Endothelial cell of umbilical vein (primary cell): ENCODE measurements around the gene DDX54. TPM values are rescaled to one million over a fixed set of nuclear protein-coding genes. Genes with fewer than 3 reads are reported as not detected.

Source experiments
- BruUV-seq: library from RNA; stranded (reverse); fragments of 400-500 nt; replicated peaks from 2 replicates; lab custom pipeline; 2021; lab: Mats Ljungman, UMichigan
- CTCF ChIA-PET: fragments of 300-600, 350-600 bp; sonication (Branson Sonifier 250); formaldehyde crosslinking; loops from one replicate; lab custom pipeline; 2021; ENCODE audit warnings: antibody characterized with exemption, inconsistent platforms; lab: Charles Lee
- POLR2A ChIA-PET: fragments of 300-600, 350-600 bp; sonication (Branson Sonifier 250); formaldehyde crosslinking; loops from one replicate; lab custom pipeline; 2021; ENCODE audit warnings: antibody characterized with exemption, inconsistent platforms; lab: Charles Lee
- DNase-seq: peaks from one replicate; pipeline ENCODE4 v3.0.0-alpha.2; 2011; ENCODE audit warnings: low read depth, low spot score
- FAIRE-seq: peaks from 2 replicates; lab custom pipeline; 2011; peaks lifted over from hg19 to GRCh38; lab: Jason Lieb, UNC
- H2AFZ ChIP-seq: 2 replicates; pipeline ENCODE4 v1.6.0; 2012; ENCODE audit warnings: low read depth, low read length, control low read depth, inconsistent platforms
- H3K27ac ChIP-seq: 2 replicates; pipeline ENCODE4 v1.5.1; 2011; ENCODE audit warnings: low read depth, mild to moderate bottlenecking, control low read depth, low read length, moderate library complexity; ENCODE audit not compliant: insufficient read depth
- H3K27me3 ChIP-seq, 2 experiments: 2 replicates each; pipeline versions ENCODE4 v1.6.0 to v1.6.1; 2011; ENCODE audit warnings: low read length in 2 of 2, mixed read lengths in 1 of 2; ENCODE audit not compliant: control insufficient read depth in 2 of 2, insufficient read depth in 2 of 2
- H3K36me3 ChIP-seq, 2 experiments: 2 replicates in 1 of 2; 3 replicates in 1 of 2; pipeline ENCODE4 v1.5.1; 2011; ENCODE audit warnings: low read length in 2 of 2, mild to moderate bottlenecking in 1 of 2, moderate library complexity in 1 of 2; ENCODE audit not compliant: control insufficient read depth in 2 of 2, insufficient read depth in 2 of 2; ENCODE audit errors: extremely low read depth in 1 of 2
- H3K4me1 ChIP-seq: 3 replicates; pipeline ENCODE4 v1.5.1; 2011; ENCODE audit warnings: mild to moderate bottlenecking, low read length; ENCODE audit not compliant: control insufficient read depth, insufficient read depth; ENCODE audit errors: extremely low read depth
- H3K4me2 ChIP-seq: 2 replicates; pipeline ENCODE4 v1.6.1; 2011; ENCODE audit warnings: low read length, control low read depth, mixed read lengths; ENCODE audit not compliant: insufficient read depth
- H3K4me3 ChIP-seq, 3 experiments: fragments of 200-600 bp in 1 of 3; sonication (generic), shearing (Covaris generic) in 1 of 3; replicated peaks in 1 of 3; 2 replicates each; pipeline ENCODE4 v1.5.1; 2011 to 2016; ENCODE audit warnings: control low read depth in 3 of 3, low read length in 3 of 3, mild to moderate bottlenecking in 2 of 3, inconsistent platforms in 1 of 3, low read depth in 1 of 3, moderate library complexity in 1 of 3; ENCODE audit not compliant: insufficient read depth in 1 of 3
- H3K79me2 ChIP-seq: 2 replicates; pipeline ENCODE4 v1.6.0; 2012; ENCODE audit warnings: low read length, inconsistent platforms; ENCODE audit not compliant: control insufficient read depth, insufficient read depth
- H3K9ac ChIP-seq: replicated peaks from 2 replicates; pipeline ENCODE3; 2011; ENCODE audit warnings: low read length, control low read depth; ENCODE audit not compliant: insufficient read depth; ENCODE audit errors: extremely low read depth
- H3K9me1 ChIP-seq: replicated peaks from 3 replicates; pipeline ENCODE4 v1.6.0; 2011; ENCODE audit warnings: mild to moderate bottlenecking, low read length; ENCODE audit not compliant: control insufficient read depth, insufficient read depth; ENCODE audit errors: extremely low read depth
- H3K9me3 ChIP-seq: replicated peaks from 2 replicates; pipeline ENCODE4 v1.5.1; 2012; ENCODE audit warnings: low read length, inconsistent platforms; ENCODE audit not compliant: control insufficient read depth, insufficient read depth
- H4K20me1 ChIP-seq: replicated peaks from 2 replicates; pipeline ENCODE3; 2011; ENCODE audit warnings: mild to moderate bottlenecking, low read length; ENCODE audit not compliant: control insufficient read depth, insufficient read depth; ENCODE audit errors: extremely low read depth
- EZH2 ChIP-seq: IDR thresholded peaks from 2 replicates; pipeline ENCODE4 v1.6.1; 2012; ENCODE audit warnings: borderline replicate concordance, low read depth, mild to moderate bottlenecking, moderate library complexity, low read length, inconsistent platforms; ENCODE audit not compliant: severe bottlenecking
- FOS ChIP-seq: IDR thresholded peaks from 2 replicates; pipeline ENCODE4 v1.6.1; 2011; ENCODE audit warnings: mild to moderate bottlenecking, low read length, moderate library complexity, borderline replicate concordance; ENCODE audit not compliant: insufficient read depth
- GATA2 ChIP-seq: IDR thresholded peaks from 2 replicates; pipeline ENCODE4 v1.7.0; 2011; ENCODE audit warnings: low read depth, mild to moderate bottlenecking, moderate library complexity, mixed read lengths, low read length; ENCODE audit not compliant: insufficient read length, insufficient read depth
- JUN ChIP-seq: IDR thresholded peaks from 2 replicates; pipeline ENCODE4 v1.6.1; 2011; ENCODE audit warnings: borderline replicate concordance, low read depth; ENCODE audit not compliant: insufficient read length, insufficient read depth
- MYC ChIP-seq: IDR thresholded peaks from one replicate; pipeline ENCODE4 v1.6.1; 2011; ENCODE audit warnings: mild to moderate bottlenecking, low read depth, low read length
- POLR2A ChIP-seq: IDR thresholded peaks from 2 replicates; pipeline ENCODE4 v1.6.1; 2012; ENCODE audit warnings: low read depth, mild to moderate bottlenecking, control low read depth, low read length
- POLR2AphosphoS5 ChIP-seq: IDR thresholded peaks from 2 replicates; pipeline ENCODE4 v1.6.1; 2012; ENCODE audit warnings: low read depth, mild to moderate bottlenecking, control low read depth, low read length, moderate library complexity; ENCODE audit not compliant: insufficient read depth
- dilution Hi-C: fragments of 300-500 bp; cut with MboI; formaldehyde crosslinking; loops from one replicate; pipeline ENCODE4 v1.15.0; 2019; ENCODE audit warnings: low sequenced_read_pairs; ENCODE audit not compliant: extremely low pct_ligation_motif_present
- intact Hi-C: fragments of 100-400 bp; cut with micrococcal nuclease; formaldehyde crosslinking; loops from one replicate; pipeline ENCODE4 v1.10.0; 2022
- polyA plus RNA-seq, 4 experiments: library from polyadenylated mRNA; depleted of rRNA in 3 of 4; stranded (reverse) in 3 of 4; unstranded in 1 of 4; fragments of >200 nt; gene quantifications; 2 replicates each; pipeline versions ENCODE4 v1.2.1 to v1.2.3, GENCODE V29; 2011 to 2012; ENCODE audit warnings: missing spikeins in 1 of 4
- total RNA-seq: library from RNA; stranded (reverse); gene quantifications from 2 replicates; pipeline ENCODE4 v1.2.3, GENCODE V29; 2021
- TF ChIP-seq, protein P1 (sequence below): IDR thresholded peaks from 2 replicates; pipeline ENCODE4 v1.6.1; 2011; ENCODE audit not compliant: insufficient read depth, insufficient read length
- TF ChIP-seq, protein P2 (sequence below), 2 donors: IDR thresholded peaks; 1 replicate in 1 of 2; 2 replicates in 1 of 2; pipeline ENCODE4 v1.5.1; 2011; ENCODE audit warnings: low read length in 2 of 2, mild to moderate bottlenecking in 2 of 2, moderate library complexity in 2 of 2, control low read depth in 1 of 2, inconsistent platforms in 1 of 2, low read depth in 1 of 2; ENCODE audit not compliant: insufficient read depth in 1 of 2; ENCODE audit errors: extremely low read depth in 1 of 2

DDX54 gene
- total and polyA plus RNA-seq, 2 donors (not counting 3 experiments of a cell fraction or from before 2014, with no cell fraction given): 54.1 to 90.0 TPM

DNA sequence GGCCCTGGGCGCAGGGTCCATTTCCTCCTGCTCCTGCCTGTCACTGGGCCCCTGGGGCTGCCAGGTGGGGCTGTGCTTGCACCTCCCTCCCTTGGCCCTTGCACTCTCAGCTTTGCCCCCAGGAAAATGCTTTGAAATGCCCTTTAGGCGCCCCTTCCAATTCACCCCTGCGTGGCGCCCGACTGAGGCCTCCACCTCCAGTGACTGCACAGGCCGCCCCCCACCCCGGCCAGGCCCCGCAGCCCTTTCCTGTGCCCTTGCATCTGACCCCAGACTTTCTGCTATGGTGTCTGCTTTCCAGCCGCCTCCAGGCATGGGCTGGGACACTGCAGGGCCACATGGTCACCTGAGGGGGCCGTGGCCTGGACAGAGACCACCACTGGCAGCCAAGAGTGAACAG is 17.4 kb downstream of the DDX54 start:
- CTCF ChIA-PET: no interaction called here
- Histone ChIP-seq H3K4me1 (no peaks in the 10 kb centered on the region), H3K27me3 (no peaks in the 10 kb centered on the region), H3K79me2 (no peaks in the 10 kb centered on the region), H3K9me3 (no peaks in the 10 kb centered on the region), H3K4me3 (no peak overlapping the region), H2AFZ (no peak overlapping the region), H3K36me3 (peaks cover 21 to 44% of the 10 kb centered on the region in 2 experiments), H3K4me2 (no peak overlapping the region), H3K9ac (no peak overlapping the region), H3K27ac (no peak overlapping the region), H4K20me1 (no peaks in the 10 kb centered on the region), H3K9me1 (no peaks in the 10 kb centered on the region)
- intact Hi-C loops (no loop called here), dilution Hi-C loops (no loop called here)
- no TSS peak for BruUV-seq
- POLR2A ChIA-PET: no interaction called here
- TF ChIP-seq GATA2 (no peak), FOS (no peak), POLR2AphosphoS5 (no peak), POLR2A (no peak), EZH2 (no peak), MYC (no peak), JUN (no peak)
- TF ChIP-seq, protein P1, sequence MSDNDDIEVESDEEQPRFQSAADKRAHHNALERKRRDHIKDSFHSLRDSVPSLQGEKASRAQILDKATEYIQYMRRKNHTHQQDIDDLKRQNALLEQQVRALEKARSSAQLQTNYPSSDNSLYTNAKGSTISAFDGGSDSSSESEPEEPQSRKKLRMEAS: no peak
- TF ChIP-seq, protein P2, sequence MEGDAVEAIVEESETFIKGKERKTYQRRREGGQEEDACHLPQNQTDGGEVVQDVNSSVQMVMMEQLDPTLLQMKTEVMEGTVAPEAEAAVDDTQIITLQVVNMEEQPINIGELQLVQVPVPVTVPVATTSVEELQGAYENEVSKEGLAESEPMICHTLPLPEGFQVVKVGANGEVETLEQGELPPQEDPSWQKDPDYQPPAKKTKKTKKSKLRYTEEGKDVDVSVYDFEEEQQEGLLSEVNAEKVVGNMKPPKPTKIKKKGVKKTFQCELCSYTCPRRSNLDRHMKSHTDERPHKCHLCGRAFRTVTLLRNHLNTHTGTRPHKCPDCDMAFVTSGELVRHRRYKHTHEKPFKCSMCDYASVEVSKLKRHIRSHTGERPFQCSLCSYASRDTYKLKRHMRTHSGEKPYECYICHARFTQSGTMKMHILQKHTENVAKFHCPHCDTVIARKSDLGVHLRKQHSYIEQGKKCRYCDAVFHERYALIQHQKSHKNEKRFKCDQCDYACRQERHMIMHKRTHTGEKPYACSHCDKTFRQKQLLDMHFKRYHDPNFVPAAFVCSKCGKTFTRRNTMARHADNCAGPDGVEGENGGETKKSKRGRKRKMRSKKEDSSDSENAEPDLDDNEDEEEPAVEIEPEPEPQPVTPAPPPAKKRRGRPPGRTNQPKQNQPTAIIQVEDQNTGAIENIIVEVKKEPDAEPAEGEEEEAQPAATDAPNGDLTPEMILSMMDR (IDR thresholded peaks at IDR 0.05; ENCODE audit: extremely low read depth in 1 of 2, insufficient read depth in 1 of 2, low read depth in 1 of 2, low read length in 2 of 2): no peak
- no peak for FAIRE-seq
- DNase-seq: no peak
